HT1080 (cell line): ENCODE measurements around the gene C11orf86. TPM values are rescaled to one million over a fixed set of nuclear protein-coding genes. Genes with fewer than 3 reads are reported as not detected.

Source experiments
- DNase-seq: peaks from one replicate; pipeline ENCODE4 v3.0.0-alpha.2; 2015; ENCODE audit warnings: low read depth
- small RNA-seq: library from RNA; depleted of rRNA; stranded (forward); fragments of <200 nt; gene quantifications from one replicate; pipeline ENCODE3, GENCODE V24; 2014
- total RNA-seq: library from RNA; depleted of rRNA; stranded (reverse); fragments of >200 nt; shearing (Covaris generic); gene quantifications from 2 replicates; pipeline ENCODE4 v1.2.3, GENCODE V29; 2014; rRNA removed

C11orf86 gene
- total RNA-seq, 1 experiment from 2014 or later = not detected

- DNase-seq = no peak
These were observed 48.9 kb downstream of the C11orf86 start for GRCh38 chr11:67023957-67024353.

GRCh38 chr11:67024410-67024809, 49.3 kb downstream of the C11orf86 start:
- DNase-seq = peak; percentile 75

- no peak for DNase-seq
These were observed 49.9 kb downstream of the C11orf86 start for GRCh38 chr11:67024966-67025365.

GRCh38 chr11:67025750-67026149, 50.6 kb downstream of the C11orf86 start:
- no peak for DNase-seq

Small RNA genes within 50 kb of the gene (small RNA-seq; reads per million reads assigned to genes)
- gene MIR3163 = not detected

Other genes starting within 250 kb of the C11orf86 start
- gene SPTBN2, start 246.1 kb upstream of the C11orf86 start, total RNA-seq = 79.1 and 122 TPM in 2 replicates
- 36.3 and 41.9 TPM in 2 replicates for gene RCE1, start 131.9 kb upstream of the C11orf86 start, total RNA-seq
- gene LRFN4, start 118.2 kb upstream of the C11orf86 start, total RNA-seq = 67.7 and 77.1 TPM in 2 replicates
- gene PC, start 16.9 kb upstream of the C11orf86 start, total RNA-seq = 9.8 and 14.9 TPM in 2 replicates
- gene SYT12, start 47.8 kb downstream of the C11orf86 start, total RNA-seq = 0.03 TPM in 1 of 2 replicates, not detected in the other
- gene RHOD, start 81.5 kb downstream of the C11orf86 start, total RNA-seq = not detected in 2 replicates
- 18.9 and 25.6 TPM in 2 replicates for gene KDM2A, start 144.0 kb downstream of the C11orf86 start, total RNA-seq